K562 (cell line): Measurements from ENCODE around the gene ZBTB2. TPM values are rescaled to one million over a fixed set of nuclear protein-coding genes. Genes with fewer than 3 reads are reported as not detected.
A peak's percentile ranks its signal among the peaks of the same experiment; 100 is the strongest.

Experiments used
- CAMTA2 ChIP-seq: fragments of 250-450 bp; sonication (Bioruptor Pico); conservative IDR thresholded peaks from 2 replicates; pipeline ENCODE4 v1.5.1; 2022
- NFE2 ChIP-seq: IDR thresholded peaks from 2 replicates; pipeline ENCODE4 v1.6.1; 2014; ENCODE audit warnings: antibody characterized with exemption, low read depth
- NFYB ChIP-seq: IDR thresholded peaks from 2 replicates; pipeline ENCODE4 v1.6.1; 2011; ENCODE audit warnings: mild to moderate bottlenecking, moderate library complexity; ENCODE audit not compliant: insufficient read length; ENCODE audit errors: extremely low read depth
- NR2C2 ChIP-seq, 2 experiments: fragments of 200-800 bp in 1 of 2; sonication (Bioruptor generic) in 1 of 2; sonication (generic) in 1 of 2; formaldehyde crosslinking in 1 of 2; IDR thresholded peaks; 2 replicates each; pipeline versions ENCODE4 v1.6.1 to v1.8.0; 2016 to 2022; ENCODE audit warnings: mild to moderate bottlenecking in 1 of 2, missing compliant biosample characterization in 1 of 2, missing genetic modification characterization in 1 of 2, missing genetic modification reagents in 1 of 2
- OTX1 ChIP-seq: fragments of 450-650 bp; formaldehyde crosslinking; IDR thresholded peaks from 2 replicates; pipeline ENCODE4 v1.4.0; 2022; ENCODE audit warnings: mild to moderate bottlenecking
- PTTG1 ChIP-seq: fragments of 450-650 bp; IDR thresholded peaks from 2 replicates; pipeline ENCODE4 v1.6.1; 2016; ENCODE audit warnings: low read depth, mild to moderate bottlenecking, missing genetic modification characterization, missing compliant biosample characterization
- RNF2 ChIP-seq: sonication (generic); IDR thresholded peaks from 2 replicates; pipeline ENCODE4 v1.6.1; 2016
- SNIP1 ChIP-seq: fragments of 450-650 bp; IDR thresholded peaks from 2 replicates; pipeline ENCODE4 v1.7.1; 2017; ENCODE audit warnings: low read depth, mild to moderate bottlenecking
- TAF1 ChIP-seq: IDR thresholded peaks from 2 replicates; pipeline ENCODE4 v1.6.1; 2011; ENCODE audit warnings: mild to moderate bottlenecking, low read length, moderate library complexity; ENCODE audit not compliant: insufficient read depth, control insufficient read depth, severe bottlenecking; ENCODE audit errors: extremely low read depth
- WHSC1 ChIP-seq: IDR thresholded peaks from one replicate; pipeline ENCODE4 v1.6.1; 2012; ENCODE audit warnings: low read length, control low read depth, inconsistent platforms
- ZNF444 ChIP-seq: fragments of 250-450 bp; sonication (Bioruptor Pico); IDR thresholded peaks from 2 replicates; pipeline ENCODE4 v1.4.0; 2020; ENCODE audit warnings: mild to moderate bottlenecking, moderate library complexity
- ZNF518B ChIP-seq: fragments of 250-450 bp; sonication (Bioruptor Pico); IDR thresholded peaks from 2 replicates; pipeline ENCODE4 v1.5.0; 2021; ENCODE audit warnings: mild to moderate bottlenecking, moderate library complexity
- polyA plus RNA-seq, 8 experiments: library from polyadenylated mRNA; depleted of rRNA in 4 of 8; stranded (reverse) in 5 of 8; unstranded in 3 of 8; fragments of >200 nt; fragmentation: Nextera tagmentation in 2 of 8; fragmentation: Illumina TruSeq in 1 of 8; extraction: Ambion mirVana in 2 of 8; extraction: Trizol in 1 of 8; gene quantifications; 2 replicates each; pipeline versions ENCODE4 v1.2.1 to v1.2.3, GENCODE V29; 2011 to 2014; ENCODE audit warnings: inconsistent platforms in 1 of 8, missing spikeins in 1 of 8
- total RNA-seq, 7 experiments: library from RNA; depleted of rRNA in 6 of 7; stranded (reverse); fragments of >200 nt in 6 of 7; fragmentation: Illumina TruSeq in 2 of 7; extraction: Trizol in 2 of 7; gene quantifications; 2 replicates each; pipeline versions ENCODE4 v1.2.1 to v1.2.3, GENCODE V29; 2011 to 2021; ENCODE audit warnings: low replicate concordance in 1 of 7
- TF ChIP-seq, protein P1 (sequence below): IDR thresholded peaks from 2 replicates; pipeline ENCODE4 v1.6.1; 2011; ENCODE audit warnings: borderline replicate concordance, low read depth, mild to moderate bottlenecking, moderate library complexity, low read length; ENCODE audit not compliant: insufficient read depth, poor library complexity, severe bottlenecking
- TF ChIP-seq, protein P2 (sequence below): fragments of 450-650 bp; IDR thresholded peaks from 2 replicates; pipeline ENCODE4 v1.6.1; 2016; ENCODE audit warnings: borderline replicate concordance
- TF ChIP-seq, protein P3 (sequence below): fragments of 250-450 bp; sonication (Bioruptor Pico); IDR thresholded peaks from 2 replicates; pipeline ENCODE4 v1.4.0; 2020; ENCODE audit warnings: mild to moderate bottlenecking, moderate library complexity

ZBTB2 gene
- total and polyA plus RNA-seq, 9 of the 15 experiments (the other 6 are each of a cell fraction or from before 2014, with no cell fraction given): 5.1 to 26.2 (median 16.4) TPM

- TF ChIP-seq TAF1 (peak; percentile 47), ZNF444 (CRISPR knock-in tag) (no peak), NR2C2 (CRISPR knock-in tag; IDR thresholded peaks at IDR 0.05) (no peak), NR2C2 (tag; IDR thresholded peaks at IDR 0.05) (no peak; the same call in none of the 2 replicates), SNIP1 (no peak), NFE2 (peak; percentile 45; the same call in 1 of the 2 replicates), OTX1 (CRISPR knock-in tag) (no peak), WHSC1 (no peak), PTTG1 (tag) (no peak), RNF2 (no peak), CAMTA2 (CRISPR knock-in tag) (no peak), ZNF518B (CRISPR knock-in tag) (no peak), NFYB (no peak)
- TF ChIP-seq, protein P1, sequence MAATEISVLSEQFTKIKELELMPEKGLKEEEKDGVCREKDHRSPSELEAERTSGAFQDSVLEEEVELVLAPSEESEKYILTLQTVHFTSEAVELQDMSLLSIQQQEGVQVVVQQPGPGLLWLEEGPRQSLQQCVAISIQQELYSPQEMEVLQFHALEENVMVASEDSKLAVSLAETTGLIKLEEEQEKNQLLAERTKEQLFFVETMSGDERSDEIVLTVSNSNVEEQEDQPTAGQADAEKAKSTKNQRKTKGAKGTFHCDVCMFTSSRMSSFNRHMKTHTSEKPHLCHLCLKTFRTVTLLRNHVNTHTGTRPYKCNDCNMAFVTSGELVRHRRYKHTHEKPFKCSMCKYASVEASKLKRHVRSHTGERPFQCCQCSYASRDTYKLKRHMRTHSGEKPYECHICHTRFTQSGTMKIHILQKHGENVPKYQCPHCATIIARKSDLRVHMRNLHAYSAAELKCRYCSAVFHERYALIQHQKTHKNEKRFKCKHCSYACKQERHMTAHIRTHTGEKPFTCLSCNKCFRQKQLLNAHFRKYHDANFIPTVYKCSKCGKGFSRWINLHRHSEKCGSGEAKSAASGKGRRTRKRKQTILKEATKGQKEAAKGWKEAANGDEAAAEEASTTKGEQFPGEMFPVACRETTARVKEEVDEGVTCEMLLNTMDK: no peak
- TF ChIP-seq, protein P2, sequence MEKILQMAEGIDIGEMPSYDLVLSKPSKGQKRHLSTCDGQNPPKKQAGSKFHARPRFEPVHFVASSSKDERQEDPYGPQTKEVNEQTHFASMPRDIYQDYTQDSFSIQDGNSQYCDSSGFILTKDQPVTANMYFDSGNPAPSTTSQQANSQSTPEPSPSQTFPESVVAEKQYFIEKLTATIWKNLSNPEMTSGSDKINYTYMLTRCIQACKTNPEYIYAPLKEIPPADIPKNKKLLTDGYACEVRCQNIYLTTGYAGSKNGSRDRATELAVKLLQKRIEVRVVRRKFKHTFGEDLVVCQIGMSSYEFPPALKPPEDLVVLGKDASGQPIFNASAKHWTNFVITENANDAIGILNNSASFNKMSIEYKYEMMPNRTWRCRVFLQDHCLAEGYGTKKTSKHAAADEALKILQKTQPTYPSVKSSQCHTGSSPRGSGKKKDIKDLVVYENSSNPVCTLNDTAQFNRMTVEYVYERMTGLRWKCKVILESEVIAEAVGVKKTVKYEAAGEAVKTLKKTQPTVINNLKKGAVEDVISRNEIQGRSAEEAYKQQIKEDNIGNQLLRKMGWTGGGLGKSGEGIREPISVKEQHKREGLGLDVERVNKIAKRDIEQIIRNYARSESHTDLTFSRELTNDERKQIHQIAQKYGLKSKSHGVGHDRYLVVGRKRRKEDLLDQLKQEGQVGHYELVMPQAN: peak; percentile 70
- TF ChIP-seq, protein P3, sequence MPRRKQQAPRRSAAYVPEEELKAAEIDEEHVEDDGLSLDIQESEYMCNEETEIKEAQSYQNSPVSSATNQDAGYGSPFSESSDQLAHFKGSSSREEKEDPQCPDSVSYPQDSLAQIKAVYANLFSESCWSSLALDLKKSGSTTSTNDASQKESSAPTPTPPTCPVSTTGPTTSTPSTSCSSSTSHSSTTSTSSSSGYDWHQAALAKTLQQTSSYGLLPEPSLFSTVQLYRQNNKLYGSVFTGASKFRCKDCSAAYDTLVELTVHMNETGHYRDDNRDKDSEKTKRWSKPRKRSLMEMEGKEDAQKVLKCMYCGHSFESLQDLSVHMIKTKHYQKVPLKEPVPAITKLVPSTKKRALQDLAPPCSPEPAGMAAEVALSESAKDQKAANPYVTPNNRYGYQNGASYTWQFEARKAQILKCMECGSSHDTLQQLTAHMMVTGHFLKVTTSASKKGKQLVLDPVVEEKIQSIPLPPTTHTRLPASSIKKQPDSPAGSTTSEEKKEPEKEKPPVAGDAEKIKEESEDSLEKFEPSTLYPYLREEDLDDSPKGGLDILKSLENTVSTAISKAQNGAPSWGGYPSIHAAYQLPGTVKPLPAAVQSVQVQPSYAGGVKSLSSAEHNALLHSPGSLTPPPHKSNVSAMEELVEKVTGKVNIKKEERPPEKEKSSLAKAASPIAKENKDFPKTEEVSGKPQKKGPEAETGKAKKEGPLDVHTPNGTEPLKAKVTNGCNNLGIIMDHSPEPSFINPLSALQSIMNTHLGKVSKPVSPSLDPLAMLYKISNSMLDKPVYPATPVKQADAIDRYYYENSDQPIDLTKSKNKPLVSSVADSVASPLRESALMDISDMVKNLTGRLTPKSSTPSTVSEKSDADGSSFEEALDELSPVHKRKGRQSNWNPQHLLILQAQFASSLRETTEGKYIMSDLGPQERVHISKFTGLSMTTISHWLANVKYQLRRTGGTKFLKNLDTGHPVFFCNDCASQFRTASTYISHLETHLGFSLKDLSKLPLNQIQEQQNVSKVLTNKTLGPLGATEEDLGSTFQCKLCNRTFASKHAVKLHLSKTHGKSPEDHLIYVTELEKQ (CRISPR knock-in tag): no peak
These were observed at the start of gene ZBTB2 (continued) for GRCh38 chr6:151391471-151392413.
